SH-SY5Y (cell line): ENCODE data around the gene LNX1.

ENCODE experiments used
- GATA2 ChIP-seq: IDR thresholded peaks from 2 replicates; pipeline ENCODE4 v1.6.1; 2011; ENCODE audit warnings: mild to moderate bottlenecking, low read depth, low read length
- GATA3 ChIP-seq: IDR thresholded peaks from 2 replicates; pipeline ENCODE4 v1.6.1; 2011; ENCODE audit warnings: low read depth, mild to moderate bottlenecking, low read length, moderate library complexity

DNA sequence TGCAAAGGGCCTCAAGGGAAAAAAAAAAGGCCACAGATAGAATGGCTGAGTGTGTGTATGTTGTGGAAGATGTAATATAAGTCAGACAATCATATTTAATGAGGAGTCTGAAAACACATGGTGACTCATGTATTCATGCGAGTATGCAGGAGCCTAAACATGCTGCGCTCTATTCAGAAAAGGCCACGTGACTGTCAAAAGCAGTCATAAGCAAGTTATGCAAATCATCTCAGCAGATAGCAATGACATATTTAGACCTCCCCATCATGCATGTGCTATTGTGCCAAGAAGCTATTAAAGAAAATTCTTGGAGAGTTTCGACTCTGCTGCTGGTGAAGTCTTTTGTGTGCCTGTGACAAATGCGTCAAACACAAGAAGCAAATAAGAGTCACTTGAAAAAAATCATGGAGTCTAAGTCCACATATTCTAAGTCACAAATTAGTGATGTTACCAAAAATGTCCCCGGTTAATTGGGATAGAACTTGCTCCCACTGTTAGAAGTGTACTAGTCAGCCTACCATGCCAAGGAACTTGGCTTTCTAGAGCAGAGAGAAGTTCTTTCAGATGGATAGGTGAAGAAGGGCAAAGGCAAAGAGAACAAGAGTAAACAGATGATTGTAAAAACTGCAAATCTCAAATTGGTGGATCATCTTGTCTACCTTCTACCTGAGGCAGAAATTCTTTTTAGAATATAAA, 5.0 kb downstream of the LNX1 start:
- TF ChIP-seq GATA3, result no peak
- TF ChIP-seq GATA2, result no peak
